HepG2 (cell line): ENCODE results near the gene ERMARD. TPM values are rescaled to one million over a fixed set of nuclear protein-coding genes. Genes with fewer than 3 reads are reported as not detected.
A peak's percentile ranks its signal among the peaks of the same experiment; 100 is the strongest.

ENCODE experiments used
- ATRX ChIP-seq: sonication (generic); formaldehyde crosslinking; IDR thresholded peaks from 2 replicates; pipeline ENCODE4 v1.4.0; 2020; ENCODE audit warnings: missing genetic modification reagents, borderline replicate concordance
- BATF2 ChIP-seq: sonication (generic); formaldehyde crosslinking; IDR thresholded peaks from 2 replicates; pipeline ENCODE4 v1.8.0; 2022; ENCODE audit warnings: mild to moderate bottlenecking, missing genetic modification reagents, moderate library complexity
- CSRNP1 ChIP-seq: sonication (generic); formaldehyde crosslinking; IDR thresholded peaks from 2 replicates; pipeline ENCODE4 v1.8.1; 2023; ENCODE audit warnings: mild to moderate bottlenecking, missing genetic modification reagents
- DNMT1 ChIP-seq: sonication (generic); formaldehyde crosslinking; IDR thresholded peaks from 2 replicates; pipeline ENCODE4 v1.5.1; 2020; ENCODE audit warnings: mild to moderate bottlenecking, missing genetic modification reagents
- KAT8 ChIP-seq: IDR thresholded peaks from 2 replicates; pipeline ENCODE4 v1.6.1; 2016; ENCODE audit warnings: missing genetic modification reagents, missing compliant biosample characterization
- MAFF ChIP-seq: IDR thresholded peaks from 2 replicates; pipeline ENCODE4 v1.6.1; 2011; ENCODE audit warnings: low read depth, low read length, improper control_type of control experiment
- MLLT10 ChIP-seq: sonication (generic); formaldehyde crosslinking; IDR thresholded peaks from 2 replicates; pipeline ENCODE4 v1.4.0; 2020; ENCODE audit warnings: missing genetic modification reagents
- MTA1 ChIP-seq: sonication (generic); formaldehyde crosslinking; IDR thresholded peaks from 2 replicates; pipeline ENCODE4 v1.4.0; 2020; ENCODE audit warnings: missing genetic modification reagents, mild to moderate bottlenecking, borderline replicate concordance
- MTA3 ChIP-seq: sonication (generic); formaldehyde crosslinking; IDR thresholded peaks from 2 replicates; pipeline ENCODE4 v1.4.0; 2020; ENCODE audit warnings: missing genetic modification reagents
- NR2F2 ChIP-seq: IDR thresholded peaks from 2 replicates; pipeline ENCODE4 v1.6.1; 2012; ENCODE audit warnings: low read depth, inconsistent platforms, borderline replicate concordance
- SMAD1 ChIP-seq: sonication (generic); formaldehyde crosslinking; IDR thresholded peaks from 2 replicates; pipeline ENCODE4 v1.4.0; 2020; ENCODE audit warnings: missing genetic modification reagents, low read depth, mild to moderate bottlenecking, borderline replicate concordance
- TAF15 ChIP-seq: fragments of 200-400 bp; formaldehyde crosslinking; IDR thresholded peaks from one replicate; pipeline ENCODE4 v1.6.1; 2018; ENCODE audit warnings: mild to moderate bottlenecking, low read depth, low read length; ENCODE audit not compliant: poor library complexity, severe bottlenecking
- TGIF2 ChIP-seq: IDR thresholded peaks from 2 replicates; pipeline ENCODE4 v1.6.1; 2016; ENCODE audit warnings: control low read depth, missing compliant biosample characterization
- TRAFD1 ChIP-seq: sonication (generic); formaldehyde crosslinking; IDR thresholded peaks from 2 replicates; pipeline ENCODE4 v1.5.1; 2020; ENCODE audit warnings: missing genetic modification reagents, mild to moderate bottlenecking, borderline replicate concordance
- ZBTB38 ChIP-seq: sonication (generic); formaldehyde crosslinking; IDR thresholded peaks from 2 replicates; pipeline ENCODE4 v1.5.1; 2020; ENCODE audit warnings: mild to moderate bottlenecking, missing genetic modification reagents
- ZC3H13 ChIP-seq: sonication (generic); formaldehyde crosslinking; IDR thresholded peaks from 2 replicates; pipeline ENCODE4 v1.8.1; 2023; ENCODE audit warnings: mild to moderate bottlenecking, missing genetic modification reagents, moderate library complexity
- ZNF180 ChIP-seq: sonication (generic); formaldehyde crosslinking; IDR thresholded peaks from 2 replicates; pipeline ENCODE4 v1.4.0; 2020; ENCODE audit warnings: low read depth, missing genetic modification reagents, borderline replicate concordance
- ZNF205 ChIP-seq: IDR thresholded peaks from 2 replicates; pipeline ENCODE4 v1.6.1; 2018; ENCODE audit warnings: missing biosample characterization, missing genetic modification reagents
- ZNF24 ChIP-seq: fragments of 450-650 bp; IDR thresholded peaks from 2 replicates; pipeline ENCODE4 v1.6.1; 2017; ENCODE audit warnings: antibody characterized with exemption, mild to moderate bottlenecking
- ZNF30 ChIP-seq: sonication (generic); formaldehyde crosslinking; IDR thresholded peaks from 2 replicates; pipeline ENCODE4 v1.5.0; 2020; ENCODE audit warnings: mild to moderate bottlenecking, missing genetic modification reagents
- ZNF574 ChIP-seq: sonication (generic); formaldehyde crosslinking; IDR thresholded peaks from 2 replicates; pipeline ENCODE4 v1.4.0; 2020; ENCODE audit warnings: missing genetic modification reagents
- ZNF773 ChIP-seq: sonication (generic); formaldehyde crosslinking; IDR thresholded peaks from 2 replicates; pipeline ENCODE4 v1.4.0; 2020; ENCODE audit warnings: missing genetic modification reagents, borderline replicate concordance
- polyA plus RNA-seq, 8 experiments: library from polyadenylated mRNA; depleted of rRNA in 3 of 8; stranded (reverse) in 7 of 8; unstranded in 1 of 8; fragments of >200 nt; fragmentation: Illumina TruSeq in 4 of 8; extraction: Trizol in 4 of 8; gene quantifications; 2 replicates each; pipeline versions ENCODE4 v1.2.1 to v1.2.3, GENCODE V29; 2011 to 2016; ENCODE audit warnings: low read depth in 4 of 8, missing spikeins in 1 of 8, mixed read lengths in 1 of 8; ENCODE audit not compliant: insufficient read depth in 1 of 8
- total RNA-seq, 5 experiments: library from RNA; depleted of rRNA; stranded (reverse); fragments of >200 nt; fragmentation: Illumina TruSeq; extraction: Trizol; gene quantifications; 2 replicates each; pipeline ENCODE4 v1.2.3, GENCODE V29; 2016; ENCODE audit warnings: low read depth in 1 of 5

ERMARD gene
- total and polyA plus RNA-seq, 2 of the 13 experiments (the other 11 are each of a cell fraction or from before 2014, with no cell fraction given), result 8.8 to 10.7 TPM

GRCh38 chr6:169701954-169702839, 49.2 kb upstream of the ERMARD start, which contains the start of the genes C6orf120 and WDR27 (continued):
- 0 out of 2 replicates have a peak, but pooled peaks have one; percentile 77 for TF ChIP-seq ZNF205 (CRISPR knock-in tag)
- TF ChIP-seq MAFF, result no peak
- TF ChIP-seq ZBTB38 (CRISPR knock-in tag), result peak; percentile 57
- TF ChIP-seq ZNF773 (CRISPR knock-in tag), result peak; percentile 20; the same call in 1 of the 2 replicates
- TF ChIP-seq SMAD1 (CRISPR knock-in tag), result peak; percentile 92; the same call in 1 of the 2 replicates
- peak; percentile 69; the same call in 1 of the 2 replicates for TF ChIP-seq ZNF180 (CRISPR knock-in tag)
- no peak; the same call in 1 of the 2 replicates for TF ChIP-seq BATF2 (CRISPR knock-in tag)
- TF ChIP-seq KAT8, result peak; percentile 96
- TF ChIP-seq ZNF30 (CRISPR knock-in tag), result peak; percentile 98
- no peak for TF ChIP-seq ATRX (CRISPR knock-in tag)
- TF ChIP-seq TAF15, result peak; percentile 97
- TF ChIP-seq DNMT1 (CRISPR knock-in tag), result peak; percentile 33
- TF ChIP-seq TGIF2 (CRISPR knock-in tag), result peak; percentile 48
- peak; percentile 92 for TF ChIP-seq ZC3H13 (CRISPR knock-in tag)
- no peak for TF ChIP-seq MLLT10 (CRISPR knock-in tag)
- TF ChIP-seq MTA3 (CRISPR knock-in tag), result no peak
- TF ChIP-seq MTA1, result peak; percentile 89
- peak; percentile 72; the same call in 1 of the 2 replicates for TF ChIP-seq TRAFD1 (CRISPR knock-in tag)
- TF ChIP-seq NR2F2, result 0 out of 2 replicates have a peak, but pooled peaks have one; percentile 9
- peak; percentile 92 for TF ChIP-seq ZNF574 (CRISPR knock-in tag)
- no peak for TF ChIP-seq ZNF24
- peak; percentile 90; the same call in 1 of the 2 replicates for TF ChIP-seq CSRNP1
